MCF 10A (cell line): Measurements from ENCODE around the gene CRHR1. TPM values are rescaled to one million over a fixed set of nuclear protein-coding genes. Genes with fewer than 3 reads are reported as not detected.

Source experiments
- BruUV-seq: library from RNA; stranded (reverse); fragments of 400-500 nt; replicated peaks from 2 replicates; lab custom pipeline; 2021; lab: Mats Ljungman, UMichigan
- CTCF ChIA-PET: fragments of 300-600 bp; sonication (Branson Sonifier 250); formaldehyde crosslinking; extraction: SDS; loops from one replicate; lab custom pipeline; 2021; ENCODE audit warnings: antibody characterized with exemption, inconsistent platforms; lab: Yijun Ruan, JAX
- POLR2A ChIA-PET: fragments of 300-600, 350-650 bp; sonication (Branson Sonifier 250); formaldehyde crosslinking; extraction: SDS; loops from one replicate; lab custom pipeline; 2020; ENCODE audit warnings: antibody characterized with exemption, inconsistent platforms; lab: Yijun Ruan, JAX
- DNase-seq: peaks from one replicate; pipeline ENCODE4 v3.0.0-alpha.2; 2018; ENCODE audit not compliant: unreplicated experiment
- H3K27ac Mint-ChIP-seq: one replicate; pipeline ENCODE4 v1.8.0; 2022; ENCODE audit warnings: mild to moderate bottlenecking, low read depth, mixed read lengths; ENCODE audit not compliant: unreplicated experiment
- H3K27me3 Mint-ChIP-seq: one replicate; pipeline ENCODE4 v1.8.0; 2022; ENCODE audit warnings: mixed read lengths; ENCODE audit not compliant: insufficient read depth, unreplicated experiment
- H3K36me3 Mint-ChIP-seq: one replicate; pipeline ENCODE4 v1.8.0; 2022; ENCODE audit warnings: mild to moderate bottlenecking, moderate library complexity, mixed read lengths; ENCODE audit not compliant: insufficient read depth, unreplicated experiment
- H3K4me1 Mint-ChIP-seq: one replicate; pipeline ENCODE4 v1.8.0; 2022; ENCODE audit warnings: mixed read lengths; ENCODE audit not compliant: insufficient read depth, unreplicated experiment
- H3K4me3 Mint-ChIP-seq: one replicate; pipeline ENCODE4 v1.8.0; 2022; ENCODE audit warnings: mild to moderate bottlenecking, moderate library complexity, mixed read lengths; ENCODE audit not compliant: unreplicated experiment
- H3K9me3 Mint-ChIP-seq: one replicate; pipeline ENCODE4 v1.8.0; 2022; ENCODE audit warnings: mixed read lengths; ENCODE audit not compliant: unreplicated experiment
- intact Hi-C: fragments of 100-400 bp; cut with micrococcal nuclease; formaldehyde crosslinking; loops from 2 replicates; pipeline ENCODE4 v1.14.1; 2022
- total RNA-seq: library from RNA; stranded (reverse); gene quantifications from 2 replicates; pipeline ENCODE4 v1.2.3, GENCODE V29; 2022
- TF ChIP-seq, protein P1 (sequence below): fragments of 200-600 bp; IDR thresholded peaks from one replicate; pipeline ENCODE4 v1.8.0; 2022; ENCODE audit warnings: antibody characterized with exemption, mild to moderate bottlenecking; ENCODE audit not compliant: unreplicated experiment

Gene CRHR1
- total RNA-seq, 1 experiment from 2014 or later: not detected

DNA sequence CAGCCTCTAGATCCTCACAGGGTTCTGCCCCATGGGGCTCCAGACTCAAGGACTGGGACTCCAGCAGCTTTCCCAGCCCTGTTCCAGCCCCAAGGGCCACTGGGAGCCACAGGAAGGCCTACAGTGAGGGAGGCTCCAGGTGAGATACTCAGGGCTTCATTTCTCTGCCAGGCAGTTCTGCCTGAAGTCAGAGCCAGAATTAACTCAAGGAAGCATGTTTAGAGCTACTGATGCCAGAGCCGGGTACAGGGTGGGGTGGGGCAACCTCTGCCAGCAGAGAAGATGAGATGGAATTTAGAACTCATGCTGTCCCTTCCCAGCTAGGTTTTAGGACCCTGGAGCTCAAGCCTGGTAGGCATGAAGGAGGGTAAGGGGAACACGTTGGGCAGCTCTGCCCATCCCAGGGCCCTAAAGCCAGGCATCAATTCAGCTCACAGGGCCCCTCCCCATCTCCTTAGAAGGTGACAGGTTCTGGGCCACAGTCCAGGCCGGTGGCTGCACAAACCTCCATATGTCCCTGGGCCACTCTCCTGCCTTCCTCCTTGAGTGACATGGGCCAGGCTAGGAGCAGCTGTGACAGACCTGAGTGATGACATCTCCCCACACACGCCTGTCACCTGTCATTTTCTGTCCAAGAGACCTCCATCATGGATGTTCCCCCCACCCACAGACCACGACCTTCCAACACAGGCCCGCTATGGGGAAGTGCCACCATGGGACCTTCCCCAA lies 36.1 kb downstream of the CRHR1 start:
- no peaks in the 10 kb centered on the region for H3K36me3 Mint-ChIP-seq
- intact Hi-C loops: no loop called here
- no peak overlapping the region for H3K27ac Mint-ChIP-seq
- H3K4me1 Mint-ChIP-seq: no peaks in the 10 kb centered on the region
- DNase-seq: no peak
- TF ChIP-seq, protein P1, sequence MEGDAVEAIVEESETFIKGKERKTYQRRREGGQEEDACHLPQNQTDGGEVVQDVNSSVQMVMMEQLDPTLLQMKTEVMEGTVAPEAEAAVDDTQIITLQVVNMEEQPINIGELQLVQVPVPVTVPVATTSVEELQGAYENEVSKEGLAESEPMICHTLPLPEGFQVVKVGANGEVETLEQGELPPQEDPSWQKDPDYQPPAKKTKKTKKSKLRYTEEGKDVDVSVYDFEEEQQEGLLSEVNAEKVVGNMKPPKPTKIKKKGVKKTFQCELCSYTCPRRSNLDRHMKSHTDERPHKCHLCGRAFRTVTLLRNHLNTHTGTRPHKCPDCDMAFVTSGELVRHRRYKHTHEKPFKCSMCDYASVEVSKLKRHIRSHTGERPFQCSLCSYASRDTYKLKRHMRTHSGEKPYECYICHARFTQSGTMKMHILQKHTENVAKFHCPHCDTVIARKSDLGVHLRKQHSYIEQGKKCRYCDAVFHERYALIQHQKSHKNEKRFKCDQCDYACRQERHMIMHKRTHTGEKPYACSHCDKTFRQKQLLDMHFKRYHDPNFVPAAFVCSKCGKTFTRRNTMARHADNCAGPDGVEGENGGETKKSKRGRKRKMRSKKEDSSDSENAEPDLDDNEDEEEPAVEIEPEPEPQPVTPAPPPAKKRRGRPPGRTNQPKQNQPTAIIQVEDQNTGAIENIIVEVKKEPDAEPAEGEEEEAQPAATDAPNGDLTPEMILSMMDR: no peak
- CTCF ChIA-PET: interaction anchor here (2.7 kb wide), 1 partner anchor 12 kb away, joined by 11 read pairs; no protein-coding TSS in a partner anchor
- no TSS peak for BruUV-seq
- H3K4me3 Mint-ChIP-seq: no peak overlapping the region
- peaks cover 21% of the 10 kb centered on the region for H3K27me3 Mint-ChIP-seq
- POLR2A ChIA-PET: interaction anchor here (0.9 kb wide), 1 partner anchor 49 kb away, joined by 3 read pairs; no protein-coding TSS in a partner anchor
- no peaks in the 10 kb centered on the region for H3K9me3 Mint-ChIP-seq

DNA sequence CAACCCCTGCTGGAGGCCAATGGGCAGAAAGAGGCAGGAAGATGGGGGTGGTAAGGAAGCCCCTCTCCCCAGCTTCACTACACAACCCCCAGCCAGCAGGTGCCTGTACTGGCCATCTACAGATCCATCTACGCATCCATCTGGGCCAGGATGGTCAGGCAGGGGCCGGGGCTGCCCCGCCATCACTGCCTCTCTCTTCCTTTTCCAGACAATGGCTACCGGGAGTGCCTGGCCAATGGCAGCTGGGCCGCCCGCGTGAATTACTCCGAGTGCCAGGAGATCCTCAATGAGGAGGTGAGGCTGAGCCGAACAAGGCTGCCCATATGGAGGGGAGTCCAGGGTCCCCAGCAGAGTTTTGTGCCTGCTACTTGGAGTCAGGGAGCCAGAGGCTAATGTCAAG lies 37.0 kb downstream of the CRHR1 start:
- POLR2A ChIA-PET: no interaction called here
- BruUV-seq: no TSS peak
- intact Hi-C loops: no loop called here

DNA sequence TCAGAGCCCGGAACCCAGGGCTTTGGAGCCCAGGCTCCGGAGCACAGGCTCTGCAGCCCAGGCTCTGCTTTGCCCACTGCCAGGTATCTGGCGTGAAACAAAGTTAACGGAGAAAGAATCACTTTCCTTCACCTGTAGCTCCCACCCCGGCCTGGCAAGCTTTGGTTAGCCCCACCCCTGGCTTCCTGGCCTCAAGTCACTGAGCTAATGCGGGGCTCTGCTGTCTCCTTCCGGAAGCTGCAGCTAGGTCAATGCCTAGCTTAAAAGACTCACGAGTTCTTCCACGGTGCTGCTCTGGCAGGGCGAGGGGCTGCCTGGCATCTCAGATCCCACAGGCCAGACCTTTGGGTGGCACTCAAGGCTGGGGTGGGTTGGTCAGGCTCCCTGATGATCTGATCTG lies 39.5 kb downstream of the CRHR1 start:
- DNase-seq: no peak
- H3K27ac Mint-ChIP-seq: no peak overlapping the region
- POLR2A ChIA-PET: no interaction called here
- H3K36me3 Mint-ChIP-seq: no peaks in the 10 kb centered on the region
- H3K4me1 Mint-ChIP-seq: no peaks in the 10 kb centered on the region
- CTCF ChIA-PET: interaction anchor here (0.6 to 1.3 kb wide), 4 partner anchors 8 to 183 kb away, joined by 3 to 4 read pairs (median 4); no protein-coding TSS in a partner anchor
- no peaks in the 10 kb centered on the region for H3K9me3 Mint-ChIP-seq
- intact Hi-C loops: no loop called here
- no TSS peak for BruUV-seq
- TF ChIP-seq, protein P1: no peak
- H3K4me3 Mint-ChIP-seq: no peak overlapping the region
- peaks cover 38% of the 10 kb centered on the region for H3K27me3 Mint-ChIP-seq

More for the DNA sequence above, 37.0 kb downstream of the CRHR1 start:
- CTCF ChIA-PET: interaction anchor here (2.7 kb wide), 1 partner anchor 11 kb away, joined by 11 read pairs; no protein-coding TSS in a partner anchor
- Mint-ChIP-seq H3K27me3 (peaks cover 21% of the 10 kb centered on the region), H3K4me3 (no peak overlapping the region), H3K4me1 (no peaks in the 10 kb centered on the region), H3K27ac (no peak overlapping the region), H3K36me3 (no peaks in the 10 kb centered on the region), H3K9me3 (no peaks in the 10 kb centered on the region)
- DNase-seq: no peak
- TF ChIP-seq, protein P1: no peak

DNA sequence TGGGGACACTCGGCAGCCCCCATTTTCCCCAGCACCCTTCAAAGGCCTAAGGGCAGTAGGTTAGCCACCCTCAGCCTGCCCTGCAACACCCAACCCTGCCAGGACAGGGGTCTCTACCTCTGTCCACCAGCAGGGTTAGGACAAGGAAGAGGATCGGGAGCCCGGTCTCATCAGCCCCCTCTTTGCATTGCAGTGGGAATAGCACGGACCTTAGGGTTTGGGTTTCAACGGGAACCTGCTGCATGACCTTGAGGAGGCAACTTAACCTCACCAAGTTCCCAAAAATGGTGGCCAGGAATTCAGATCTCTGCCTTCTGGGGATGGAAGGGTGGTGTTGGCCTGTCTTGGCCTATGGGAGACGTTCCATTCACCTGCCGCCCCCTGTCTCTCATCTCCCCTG lies 40.4 kb downstream of the CRHR1 start:
- intact Hi-C loops: no loop called here
- Mint-ChIP-seq H3K27me3 (peaks cover 41% of the 10 kb centered on the region), H3K4me3 (no peak overlapping the region), H3K4me1 (no peaks in the 10 kb centered on the region), H3K9me3 (no peaks in the 10 kb centered on the region), H3K36me3 (no peaks in the 10 kb centered on the region), H3K27ac (no peak overlapping the region)
- CTCF ChIA-PET: no interaction called here
- BruUV-seq: no TSS peak
- no peak for DNase-seq
- TF ChIP-seq, protein P1: no peak
- POLR2A ChIA-PET: no interaction called here
